Measurements from ENCODE around the gene CYP24A1.

- TF ChIP-seq EZH2 (IDR thresholded peaks at IDR 0.05), result no peak
- TF ChIP-seq, protein P1, sequence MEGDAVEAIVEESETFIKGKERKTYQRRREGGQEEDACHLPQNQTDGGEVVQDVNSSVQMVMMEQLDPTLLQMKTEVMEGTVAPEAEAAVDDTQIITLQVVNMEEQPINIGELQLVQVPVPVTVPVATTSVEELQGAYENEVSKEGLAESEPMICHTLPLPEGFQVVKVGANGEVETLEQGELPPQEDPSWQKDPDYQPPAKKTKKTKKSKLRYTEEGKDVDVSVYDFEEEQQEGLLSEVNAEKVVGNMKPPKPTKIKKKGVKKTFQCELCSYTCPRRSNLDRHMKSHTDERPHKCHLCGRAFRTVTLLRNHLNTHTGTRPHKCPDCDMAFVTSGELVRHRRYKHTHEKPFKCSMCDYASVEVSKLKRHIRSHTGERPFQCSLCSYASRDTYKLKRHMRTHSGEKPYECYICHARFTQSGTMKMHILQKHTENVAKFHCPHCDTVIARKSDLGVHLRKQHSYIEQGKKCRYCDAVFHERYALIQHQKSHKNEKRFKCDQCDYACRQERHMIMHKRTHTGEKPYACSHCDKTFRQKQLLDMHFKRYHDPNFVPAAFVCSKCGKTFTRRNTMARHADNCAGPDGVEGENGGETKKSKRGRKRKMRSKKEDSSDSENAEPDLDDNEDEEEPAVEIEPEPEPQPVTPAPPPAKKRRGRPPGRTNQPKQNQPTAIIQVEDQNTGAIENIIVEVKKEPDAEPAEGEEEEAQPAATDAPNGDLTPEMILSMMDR (IDR thresholded peaks at IDR 0.05), result no peak
- TF ChIP-seq EZH2phosphoT487 (IDR thresholded peaks at IDR 0.05), result no peak
Measured at GRCh38 chr20:54126806-54127655, 46.8 kb downstream of the CYP24A1 start.

All from neural progenitor cell (in vitro differentiated cells).